Retinal pigment epithelial cell (primary cell): ENCODE data around the gene DTX1.

Experiments used
- DNase-seq: peaks from one replicate; pipeline ENCODE4 v3.0.0-alpha.2; 2010; ENCODE audit warnings: low read depth
- H3K4me3 ChIP-seq: 2 replicates; pipeline ENCODE4 v1.5.1; 2011; ENCODE audit warnings: mild to moderate bottlenecking, low read length, control low read depth, moderate library complexity
- TF ChIP-seq, protein P1 (sequence below): conservative IDR thresholded peaks from 2 replicates; pipeline ENCODE4 v1.5.1; 2011; ENCODE audit warnings: low read depth, low read length, control low read depth, inconsistent platforms

Gene DTX1

DNA sequence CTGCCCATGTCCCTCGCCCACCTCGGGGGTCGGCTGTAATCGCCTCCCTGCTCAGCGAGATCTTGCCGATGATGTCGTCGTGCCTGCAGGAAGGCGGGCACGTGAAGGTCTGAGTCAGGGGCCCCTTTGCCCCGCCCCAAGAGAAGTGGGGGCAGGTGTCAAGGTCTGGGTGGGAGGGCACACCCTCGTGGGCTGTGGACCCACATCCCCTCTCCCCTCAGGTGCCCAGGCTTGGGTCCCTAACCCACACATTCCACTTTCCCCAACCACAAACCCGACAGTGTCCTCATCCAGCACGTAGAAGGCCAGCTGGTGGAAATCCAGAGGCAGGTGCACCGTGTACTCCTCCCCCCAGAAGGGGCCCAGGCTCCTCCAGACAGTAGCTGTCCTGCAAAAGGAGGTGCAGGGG, 71.3 kb downstream of the DTX1 start:
- no peak for DNase-seq
- H3K4me3 ChIP-seq, result no peak overlapping the region
- TF ChIP-seq, protein P1, sequence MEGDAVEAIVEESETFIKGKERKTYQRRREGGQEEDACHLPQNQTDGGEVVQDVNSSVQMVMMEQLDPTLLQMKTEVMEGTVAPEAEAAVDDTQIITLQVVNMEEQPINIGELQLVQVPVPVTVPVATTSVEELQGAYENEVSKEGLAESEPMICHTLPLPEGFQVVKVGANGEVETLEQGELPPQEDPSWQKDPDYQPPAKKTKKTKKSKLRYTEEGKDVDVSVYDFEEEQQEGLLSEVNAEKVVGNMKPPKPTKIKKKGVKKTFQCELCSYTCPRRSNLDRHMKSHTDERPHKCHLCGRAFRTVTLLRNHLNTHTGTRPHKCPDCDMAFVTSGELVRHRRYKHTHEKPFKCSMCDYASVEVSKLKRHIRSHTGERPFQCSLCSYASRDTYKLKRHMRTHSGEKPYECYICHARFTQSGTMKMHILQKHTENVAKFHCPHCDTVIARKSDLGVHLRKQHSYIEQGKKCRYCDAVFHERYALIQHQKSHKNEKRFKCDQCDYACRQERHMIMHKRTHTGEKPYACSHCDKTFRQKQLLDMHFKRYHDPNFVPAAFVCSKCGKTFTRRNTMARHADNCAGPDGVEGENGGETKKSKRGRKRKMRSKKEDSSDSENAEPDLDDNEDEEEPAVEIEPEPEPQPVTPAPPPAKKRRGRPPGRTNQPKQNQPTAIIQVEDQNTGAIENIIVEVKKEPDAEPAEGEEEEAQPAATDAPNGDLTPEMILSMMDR, result no peak

DNA sequence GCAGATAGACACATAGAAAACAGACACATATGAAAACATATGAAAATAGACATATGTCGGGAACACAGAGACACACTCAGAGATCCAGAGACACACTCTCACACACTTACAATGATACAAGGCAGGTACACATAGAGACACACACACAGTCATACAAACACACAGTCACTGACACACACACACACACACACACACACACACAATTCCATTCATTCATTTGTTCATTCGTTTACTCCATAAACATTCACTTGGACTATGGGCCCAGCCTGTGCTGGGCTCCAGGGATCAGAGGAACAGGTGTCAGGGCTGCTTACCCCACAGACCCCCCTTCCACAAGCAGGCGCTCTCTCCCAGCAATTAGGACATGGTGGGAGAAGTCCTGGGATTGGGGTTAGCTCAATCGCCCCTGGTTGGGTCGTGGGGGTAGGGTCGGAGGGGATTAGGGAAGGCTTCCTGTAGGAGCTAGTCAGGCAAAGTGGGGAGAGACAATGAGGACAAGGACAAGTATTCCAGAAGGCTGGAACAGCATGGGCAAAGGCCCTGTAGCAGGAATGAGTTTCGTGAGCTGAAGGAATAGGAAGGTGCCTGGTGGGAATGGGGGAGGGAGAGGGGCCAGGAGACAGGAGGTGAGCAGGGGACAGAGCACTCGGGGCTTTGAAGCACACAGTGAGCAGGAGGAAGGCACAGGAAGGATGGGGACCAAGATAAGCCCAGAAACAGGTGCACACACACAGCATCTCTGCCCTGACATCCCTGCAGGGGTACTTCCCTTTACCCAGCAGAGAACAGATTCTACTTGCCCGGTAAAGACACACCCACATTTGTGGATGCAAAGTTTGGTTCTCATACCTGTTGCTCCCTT, 72.5 kb downstream of the DTX1 start:
- TF ChIP-seq, protein P1, result no peak
- DNase-seq, result no peak
- no peak overlapping the region for H3K4me3 ChIP-seq

DNA sequence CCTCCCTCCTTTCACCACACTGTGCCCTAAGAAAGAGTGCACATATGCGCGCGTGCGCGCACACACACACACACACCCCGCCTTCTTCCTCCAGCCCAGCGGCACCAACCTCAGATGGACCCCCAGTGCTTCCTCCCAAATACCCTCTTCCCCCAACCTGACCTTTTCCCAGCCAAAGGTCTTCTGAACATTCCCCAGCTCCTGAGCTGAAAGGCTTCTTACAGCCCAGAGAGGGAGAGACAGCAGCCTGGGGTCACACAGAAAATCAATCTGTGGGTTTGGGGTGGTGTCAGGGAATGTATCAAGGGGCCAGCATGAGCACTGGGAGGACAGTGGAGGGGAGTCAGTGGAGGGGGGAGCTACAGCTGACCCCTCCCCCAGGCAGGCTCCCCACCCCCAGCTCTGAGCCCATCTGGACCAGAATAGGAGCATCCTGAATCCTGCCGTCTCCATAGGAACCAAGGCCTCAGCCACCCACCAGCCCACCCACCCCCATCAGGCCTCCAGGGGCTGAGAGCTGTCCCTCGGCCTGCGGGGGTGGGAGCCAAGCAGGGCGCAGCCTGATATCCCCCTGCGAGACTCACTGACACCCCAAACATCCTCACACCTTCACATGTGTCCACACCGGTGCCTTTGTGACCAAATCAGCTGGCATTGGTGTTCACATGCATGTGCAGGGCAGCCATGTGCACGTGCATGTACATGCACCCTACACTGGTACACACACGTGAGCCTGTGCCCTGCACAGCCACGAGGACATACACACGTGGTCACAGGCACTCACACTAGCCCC, 73.3 kb downstream of the DTX1 start:
- H3K4me3 ChIP-seq, result no peak overlapping the region
- DNase-seq, result no peak
- TF ChIP-seq, protein P1, result no peak

DNA sequence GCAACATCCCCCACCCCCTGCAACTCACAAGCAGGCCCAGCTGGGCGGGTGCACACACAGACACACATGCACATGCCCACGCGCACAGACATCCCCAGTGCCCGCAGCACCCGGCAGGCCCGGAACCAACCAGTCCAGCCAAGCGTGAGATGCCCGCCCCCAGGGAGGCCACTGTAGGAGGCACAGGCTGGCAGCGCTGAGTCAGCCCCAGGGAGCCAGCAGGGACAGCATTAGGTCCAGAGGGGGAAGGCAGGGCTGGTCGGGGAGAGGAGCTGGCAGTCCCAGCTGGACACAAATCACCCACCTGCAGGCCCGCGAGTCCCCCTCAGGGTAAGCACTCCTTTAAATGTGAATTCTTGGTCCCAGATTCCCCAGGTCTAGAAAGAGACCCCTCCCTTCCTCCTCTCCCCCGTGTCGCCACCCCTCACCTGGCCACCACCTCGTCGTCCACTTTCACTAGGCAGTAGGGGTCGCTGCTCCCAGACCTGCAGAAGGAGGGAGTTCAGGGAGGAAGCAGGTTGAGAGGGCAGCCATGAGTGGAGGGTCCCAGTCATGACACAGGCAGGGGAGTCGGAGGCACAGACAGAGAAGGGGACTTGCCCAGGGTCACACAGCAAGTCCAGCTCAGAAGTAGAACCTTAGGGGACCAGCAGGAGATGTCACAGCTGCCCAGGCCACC, 74.1 kb downstream of the DTX1 start:
- TF ChIP-seq, protein P1, result peak; percentile 50
- DNase-seq, result no peak
- no peak overlapping the region for H3K4me3 ChIP-seq

DNA sequence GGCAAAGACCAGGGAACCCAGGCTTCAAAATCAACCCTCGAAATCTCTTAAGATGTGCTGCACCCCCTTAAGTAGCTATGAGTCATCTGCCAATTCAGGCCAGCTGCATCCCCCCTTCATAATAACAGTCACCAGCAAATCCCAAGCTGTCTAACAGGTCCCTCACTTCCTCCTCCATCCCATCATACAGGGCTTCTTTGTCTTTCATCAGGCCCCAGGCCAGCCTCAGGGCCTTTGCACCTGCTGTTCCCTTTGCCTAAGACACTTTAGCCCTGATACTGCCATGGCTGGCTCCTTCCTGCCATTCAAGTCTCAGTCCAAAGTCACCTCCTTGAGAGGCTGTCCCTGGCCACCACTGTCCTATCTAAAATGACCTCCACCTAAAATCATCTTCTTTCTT, 75.0 kb downstream of the DTX1 start:
- DNase-seq, result no peak
- H3K4me3 ChIP-seq, result no peak overlapping the region
- TF ChIP-seq, protein P1, result no peak

DNA sequence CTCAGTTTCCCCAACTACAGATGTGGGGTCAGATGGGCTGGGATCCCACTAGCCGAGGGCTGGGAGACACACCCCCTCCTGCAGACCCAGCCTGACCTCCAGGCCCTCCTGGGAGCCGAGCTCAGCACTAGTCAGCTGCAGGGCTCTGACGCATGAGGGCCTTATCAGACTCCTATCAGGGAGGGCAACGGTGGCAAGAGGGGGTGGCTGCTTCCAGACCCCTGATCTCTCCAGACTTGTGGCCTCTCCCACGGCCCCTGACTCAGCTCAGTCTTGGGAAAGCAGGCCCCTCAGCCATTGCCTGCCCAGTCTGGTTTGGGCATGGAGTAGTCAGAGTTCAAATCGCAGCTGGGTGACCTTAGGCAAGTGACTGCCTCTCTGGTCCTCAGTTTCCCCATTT, 76.5 kb downstream of the DTX1 start:
- no peak for DNase-seq
- TF ChIP-seq, protein P1, result no peak
- no peak overlapping the region for H3K4me3 ChIP-seq
